Upper lobe of right lung (tissue), 1 donor: ENCODE data around the gene C22orf39. TPM values are rescaled to one million over a fixed set of nuclear protein-coding genes. Genes with fewer than 3 reads are reported as not detected.

Experiments used
- ATAC-seq: fragments of 200-7000 bp; cut with Tn5 transposase; one replicate; pipeline ENCODE4 v1.9.1; 2020; ENCODE audit warnings: mild to moderate bottlenecking, moderate library complexity
- DNase-seq: peaks from one replicate; pipeline ENCODE4 v3.0.0-alpha.2; 2020
- H3K27ac ChIP-seq: fragments of 200-600 bp; one replicate; pipeline ENCODE4 v1.8.0; 2022
- H3K27me3 ChIP-seq: fragments of 200-600 bp; one replicate; pipeline ENCODE4 v1.8.0; 2022; ENCODE audit warnings: mild to moderate bottlenecking
- H3K36me3 ChIP-seq: fragments of 200-600 bp; one replicate; pipeline ENCODE4 v1.8.0; 2022
- H3K4me1 ChIP-seq: fragments of 200-600 bp; one replicate; pipeline ENCODE4 v1.8.0; 2022
- H3K4me3 ChIP-seq: fragments of 200-600 bp; one replicate; pipeline ENCODE4 v1.8.0; 2022; ENCODE audit warnings: mild to moderate bottlenecking
- H3K9me3 ChIP-seq: fragments of 200-600 bp; one replicate; pipeline ENCODE4 v1.8.0; 2022
- CTCF ChIP-seq: fragments of 200-600 bp; IDR thresholded peaks from one replicate; pipeline ENCODE4 v1.8.0; 2022; ENCODE audit warnings: antibody characterized with exemption
- intact Hi-C: fragments of 100-400 bp; cut with DNase I; formaldehyde crosslinking; loops from one replicate; pipeline ENCODE4 v1.11.0; 2022
- total RNA-seq: library from RNA; stranded (reverse); fragmentation: NEBNext Ultra II Directional; extraction: Animal tissue kit (Norgen Biotek cat#: 25700); gene quantifications from one replicate; pipeline ENCODE4 v1.2.1, GENCODE V29; 2021
- donor health status: DM: no; HTN: yes; CAD: no; lungs with severe emphysema.

C22orf39 gene
- total RNA-seq, 1 donor from 2014 or later = 35.6 TPM

DNA sequence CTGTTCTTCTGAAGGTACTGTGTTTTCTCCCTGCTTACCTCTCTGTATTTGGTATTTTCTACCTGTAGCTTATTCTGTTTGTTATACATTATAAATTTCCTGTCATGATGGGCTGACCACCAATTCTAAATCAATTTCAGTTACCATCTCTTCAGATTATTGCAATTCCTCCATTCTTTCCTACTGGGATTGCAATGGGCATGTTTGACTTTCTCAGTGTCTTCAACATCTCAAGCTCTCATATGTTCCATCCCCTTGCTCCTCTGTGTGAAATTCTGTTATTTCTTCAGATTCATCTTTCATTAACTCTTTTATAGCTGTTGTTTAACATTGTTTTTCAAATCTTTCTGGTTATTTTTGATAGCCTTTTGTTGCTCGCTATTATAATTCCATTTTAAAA, 15.5 kb upstream of the C22orf39 start:
- no peaks in the 10 kb centered on the region for H3K27me3 ChIP-seq
- DNase-seq (no peak), ATAC-seq (no peak)
- intact Hi-C loops = no loop called here
- H3K9me3 ChIP-seq = no peaks in the 10 kb centered on the region
- H3K4me3 ChIP-seq = no peak overlapping the region
- no peak overlapping the region for H3K27ac ChIP-seq
- H3K36me3 ChIP-seq = peaks cover 92% of the 10 kb centered on the region
- TF ChIP-seq CTCF = no peak
- no peaks in the 10 kb centered on the region for H3K4me1 ChIP-seq

- TF ChIP-seq CTCF = no peak
- no peaks in the 10 kb centered on the region for H3K27me3 ChIP-seq
- no peak for ATAC-seq
- H3K27ac ChIP-seq = no peak overlapping the region
- intact Hi-C loops = no loop called here
- no peak overlapping the region for H3K4me3 ChIP-seq
- no peaks in the 10 kb centered on the region for H3K9me3 ChIP-seq
- H3K4me1 ChIP-seq = no peaks in the 10 kb centered on the region
- DNase-seq = no peak
- peaks cover 89% of the 10 kb centered on the region for H3K36me3 ChIP-seq
Observed at GRCh38 chr22:19461506-19461905, 14.0 kb upstream of the C22orf39 start.

DNA sequence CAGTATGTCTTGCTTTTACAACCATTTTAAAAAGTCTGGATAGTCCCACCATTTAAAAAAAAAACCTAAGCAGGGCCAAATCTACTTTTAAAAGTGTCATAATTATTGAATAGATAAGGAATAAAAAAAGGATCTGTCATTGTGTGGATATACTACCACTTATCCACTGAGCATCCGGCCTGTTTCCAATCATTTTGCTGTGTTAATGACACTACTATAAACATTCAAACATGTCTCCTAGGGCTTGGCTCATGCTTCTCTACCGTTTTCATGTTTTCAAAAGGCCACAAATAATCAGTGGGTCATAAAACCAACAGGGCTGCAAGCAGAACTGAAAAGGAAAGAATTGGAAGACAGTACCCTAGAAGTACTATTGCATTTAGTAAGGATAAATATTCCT, 12.5 kb upstream of the C22orf39 start:
- intact Hi-C loops = no loop called here
- TF ChIP-seq CTCF = no peak
- no peak for ATAC-seq
- H3K27ac ChIP-seq = no peak overlapping the region
- H3K9me3 ChIP-seq = no peaks in the 10 kb centered on the region
- H3K4me1 ChIP-seq = no peaks in the 10 kb centered on the region
- peaks cover 89% of the 10 kb centered on the region for H3K36me3 ChIP-seq
- no peaks in the 10 kb centered on the region for H3K27me3 ChIP-seq
- H3K4me3 ChIP-seq = no peak overlapping the region
- DNase-seq = no peak

DNA sequence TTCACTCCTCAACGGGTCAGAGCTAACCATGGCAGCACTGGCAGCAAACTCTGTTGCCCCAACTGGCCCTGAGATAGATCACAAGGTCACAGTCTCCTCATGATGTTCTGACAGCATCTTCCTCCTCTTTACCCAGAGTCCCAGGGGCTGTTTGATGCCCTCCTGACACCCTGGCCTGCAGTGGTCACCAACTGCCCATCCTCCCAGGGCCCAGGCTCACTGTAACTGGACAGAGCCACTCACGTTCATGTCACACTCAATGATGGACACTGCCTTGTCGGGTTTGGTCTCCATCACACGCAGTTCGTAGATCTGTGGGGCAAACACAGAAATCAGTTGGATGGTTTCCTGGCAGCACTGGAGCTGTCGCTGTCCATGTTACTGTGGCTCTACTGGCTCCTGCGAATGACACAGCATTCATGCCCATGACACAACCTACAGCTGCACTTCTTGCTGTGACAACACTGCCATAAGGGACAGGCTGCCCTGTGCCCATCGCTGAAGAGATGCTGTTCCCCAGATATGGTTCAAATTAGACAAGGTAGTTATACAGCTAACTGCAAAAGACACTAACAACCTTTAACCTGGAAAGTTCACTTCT, 10.4 kb upstream of the C22orf39 start:
- ATAC-seq = no peak
- Histone ChIP-seq H3K9me3 (no peaks in the 10 kb centered on the region), H3K36me3 (peaks cover 90% of the 10 kb centered on the region), H3K4me1 (no peaks in the 10 kb centered on the region), H3K27me3 (no peaks in the 10 kb centered on the region), H3K4me3 (no peak overlapping the region), H3K27ac (no peak overlapping the region)
- TF ChIP-seq CTCF = no peak
- no peak for DNase-seq
- intact Hi-C loops = no loop called here

DNA sequence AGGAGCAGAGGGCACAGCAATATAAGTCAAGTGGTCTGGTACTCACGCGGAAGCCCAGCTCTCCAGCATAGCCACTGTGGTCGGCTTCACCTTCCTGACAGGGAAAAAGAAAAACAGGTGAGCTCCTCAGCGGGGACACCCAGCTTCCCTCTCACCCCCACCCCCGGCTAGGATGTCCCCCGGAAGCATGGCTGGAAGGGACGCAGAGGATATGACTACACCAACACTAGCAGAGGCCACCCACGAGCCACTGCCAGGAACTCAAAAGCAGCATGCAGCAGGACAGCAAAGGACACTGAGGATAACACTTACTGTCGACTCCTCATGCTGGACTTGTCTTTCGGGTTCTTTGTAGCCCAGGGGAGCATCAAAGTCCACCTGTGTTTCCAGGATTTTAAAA, 9.0 kb upstream of the C22orf39 start:
- DNase-seq = no peak
- ATAC-seq = no peak
- Histone ChIP-seq H3K4me3 (no peak overlapping the region), H3K9me3 (no peaks in the 10 kb centered on the region), H3K36me3 (peaks cover 90% of the 10 kb centered on the region), H3K27me3 (no peaks in the 10 kb centered on the region), H3K27ac (no peak overlapping the region), H3K4me1 (no peaks in the 10 kb centered on the region)
- intact Hi-C loops = no loop called here
- no peak for TF ChIP-seq CTCF
